ENCODE measurements around the gene EPN1. TPM values are rescaled to one million over a fixed set of nuclear protein-coding genes. Genes with fewer than 3 reads are reported as not detected.

EPN1 gene
- total RNA-seq, 4 donors from 2014 or later = 121 to 242 (median 185) TPM

- Histone ChIP-seq H3K4me1 (no peaks in the 10 kb centered on the region), H3K36me3 (peaks cover 0 to 40% (median 17%) of the 10 kb centered on the region in 4 donors), H3K27me3 (no peaks in the 10 kb centered on the region), H3K9me3 (no peaks in the 10 kb centered on the region), H3K4me3 (no peak overlapping the region), H3K27ac (peak overlapping the region in 3 of 4 donors; percentile 19 to 55 (median 43))
- no peak for TF ChIP-seq CTCF (IDR thresholded peaks at IDR 0.05)
- intact Hi-C loops (cut with DNase I; ENCODE audit: low total_unique reads) = no loop called here
- DNase-seq = no peak
- in situ Hi-C loops (cut with MboI; ENCODE audit: low pct_ligation_motif_present in 1 of 4, low pct_unique_long_range_greater_than_20kb in 1 of 4, low sequenced_read_pairs in 3 of 4) = no loop called here
- WGBS, 2 donors (ENCODE audit: low coverage in 1 of 2) = 94 to 97% methylated on average over 10 to 36 of the region's 37 CpGs
These were observed 19.8 kb downstream of the EPN1 start for GRCh38 chr19:55694656-55695491.

- Histone ChIP-seq H3K4me1 (no peaks in the 10 kb centered on the region), H3K27me3 (no peaks in the 10 kb centered on the region), H3K27ac (no peak overlapping the region), H3K4me3 (no peak overlapping the region), H3K36me3 (peaks cover 0 to 32% (median 10%) of the 10 kb centered on the region in 4 donors), H3K9me3 (no peaks in the 10 kb centered on the region)
- 92% methylated on average over 23 of the region's 23 CpGs; no CpG with 5 or more reads in 1 of the 2 donors for WGBS, 2 donors (ENCODE audit: low coverage in 1 of 2)
- no peak for TF ChIP-seq EP300 (IDR thresholded peaks at IDR 0.05; ENCODE audit: low read depth)
- no peak for TF ChIP-seq POLR2A (IDR thresholded peaks at IDR 0.05)
- TF ChIP-seq POLR2AphosphoS5 (IDR thresholded peaks at IDR 0.05) = no peak
- TF ChIP-seq CTCF (IDR thresholded peaks at IDR 0.05) = no peak
- intact Hi-C loops (cut with DNase I; ENCODE audit: low total_unique reads) = no loop called here
- in situ Hi-C loops (cut with MboI; ENCODE audit: low pct_ligation_motif_present in 1 of 4, low pct_unique_long_range_greater_than_20kb in 1 of 4, low sequenced_read_pairs in 3 of 4) = no loop called here
- DNase-seq = no peak
These were observed 20.7 kb downstream of the EPN1 start for GRCh38 chr19:55695511-55696290.

GRCh38 chr19:55696301-55697068 is 21.5 kb downstream of the EPN1 start:
- intact Hi-C loops (cut with DNase I; ENCODE audit: low total_unique reads) (no loop called here), in situ Hi-C loops (cut with MboI; ENCODE audit: low pct_ligation_motif_present in 1 of 4, low pct_unique_long_range_greater_than_20kb in 1 of 4, low sequenced_read_pairs in 3 of 4) (no loop called here)
- TF ChIP-seq POLR2AphosphoS5 (IDR thresholded peaks at IDR 0.05) (no peak), POLR2A (IDR thresholded peaks at IDR 0.05) (no peak), EP300 (IDR thresholded peaks at IDR 0.05; ENCODE audit: low read depth) (no peak), CTCF (IDR thresholded peaks at IDR 0.05) (no peak)
- H3K27ac ChIP-seq = no peak overlapping the region
- H3K36me3 ChIP-seq = peaks cover 0 to 30% (median 10%) of the 10 kb centered on the region in 4 donors
- H3K4me1 ChIP-seq = peaks cover 0 to 2% (median under 1%) of the 10 kb centered on the region in 4 donors
- H3K4me3 ChIP-seq = no peak overlapping the region
- H3K27me3 ChIP-seq = no peaks in the 10 kb centered on the region
- no peak for DNase-seq
- no peaks in the 10 kb centered on the region for H3K9me3 ChIP-seq
- 96% methylated on average over 14 of the region's 20 CpGs; no CpG with 5 or more reads in 1 of the 2 donors for WGBS, 2 donors (ENCODE audit: low coverage in 1 of 2)

GRCh38 chr19:55697069-55697440 is 22.0 kb downstream of the EPN1 start:
- in situ Hi-C loops (cut with MboI; ENCODE audit: low pct_ligation_motif_present in 1 of 4, low pct_unique_long_range_greater_than_20kb in 1 of 4, low sequenced_read_pairs in 3 of 4) (no loop called here), intact Hi-C loops (cut with DNase I; ENCODE audit: low total_unique reads) (no loop called here)
- Histone ChIP-seq H3K27me3 (no peaks in the 10 kb centered on the region), H3K36me3 (peaks cover 0 to 25% (median 8%) of the 10 kb centered on the region in 4 donors), H3K4me1 (peaks cover 0 to 7% (median 3%) of the 10 kb centered on the region in 4 donors), H3K4me3 (no peak overlapping the region), H3K27ac (no peak overlapping the region), H3K9me3 (no peaks in the 10 kb centered on the region)
- TF ChIP-seq POLR2AphosphoS5 (IDR thresholded peaks at IDR 0.05) = no peak
- DNase-seq = no peak
- WGBS, 2 donors (ENCODE audit: low coverage in 1 of 2) = 93% methylated on average over 12 of the region's 12 CpGs; no CpG with 5 or more reads in 1 of the 2 donors

Measured in transverse colon (tissue), 4 donors.